Caco-2 (cell line): ENCODE results near the gene LRRC15. TPM values are rescaled to one million over a fixed set of nuclear protein-coding genes. Genes with fewer than 3 reads are reported as not detected.

Experiments
- BruUV-seq: library from RNA; stranded (reverse); fragments of 400-500 nt; replicated peaks from 2 replicates; lab custom pipeline; 2021; lab: Mats Ljungman, UMichigan
- CTCF ChIA-PET: fragments of 300-600 bp; sonication (Branson Sonifier 250); formaldehyde crosslinking; loops from one replicate; lab custom pipeline; 2022; ENCODE audit warnings: antibody characterized with exemption; lab: Charles Lee
- POLR2A ChIA-PET: fragments of 300-600 bp; sonication (Branson Sonifier 250); formaldehyde crosslinking; loops from one replicate; lab custom pipeline; 2022; ENCODE audit warnings: antibody characterized with exemption; lab: Charles Lee
- DNase-seq, 2 experiments: peaks; one replicate each; pipeline versions ENCODE4 v3.0.0 to v3.0.0-alpha.2; 2020 to 2022
- H3K27me3 ChIP-seq: replicated peaks from 2 replicates; pipeline ENCODE4 v1.6.0; 2011; ENCODE audit warnings: low read length; ENCODE audit not compliant: control insufficient read depth, insufficient read depth
- H3K36me3 ChIP-seq: 2 replicates; pipeline ENCODE4 v1.5.1; 2011; ENCODE audit warnings: low read length; ENCODE audit not compliant: control insufficient read depth, insufficient read depth
- H3K4me1 ChIP-seq: fragments of 250-450 bp; sonication (Bioruptor Pico); 2 replicates; pipeline ENCODE4 v1.5.1; 2020; ENCODE audit warnings: mild to moderate bottlenecking
- H3K4me3 ChIP-seq: 2 replicates; pipeline ENCODE4 v1.5.1; 2011; ENCODE audit warnings: low read depth, mild to moderate bottlenecking, control low read depth, low read length
- H3K9me3 ChIP-seq: fragments of 250-450 bp; sonication (Bioruptor Pico); 2 replicates; pipeline ENCODE4 v1.5.1; 2020; ENCODE audit warnings: mild to moderate bottlenecking, moderate library complexity
- H3K27ac Mint-ChIP-seq: one replicate; pipeline ENCODE4 v1.8.0; 2022; ENCODE audit warnings: mixed read lengths; ENCODE audit not compliant: unreplicated experiment
- H3K27me3 Mint-ChIP-seq: one replicate; pipeline ENCODE4 v1.8.0; 2022; ENCODE audit warnings: mixed read lengths; ENCODE audit not compliant: insufficient read depth, unreplicated experiment
- H3K36me3 Mint-ChIP-seq: one replicate; pipeline ENCODE4 v1.8.0; 2022; ENCODE audit warnings: mild to moderate bottlenecking, mixed read lengths; ENCODE audit not compliant: insufficient read depth, unreplicated experiment
- H3K4me1 Mint-ChIP-seq: one replicate; pipeline ENCODE4 v1.8.0; 2022; ENCODE audit warnings: low read depth, mixed read lengths; ENCODE audit not compliant: unreplicated experiment
- H3K4me3 Mint-ChIP-seq: one replicate; pipeline ENCODE4 v1.8.0; 2022; ENCODE audit warnings: mild to moderate bottlenecking, moderate library complexity, mixed read lengths; ENCODE audit not compliant: unreplicated experiment
- H3K9me3 Mint-ChIP-seq: one replicate; pipeline ENCODE4 v1.8.0; 2022; ENCODE audit warnings: mixed read lengths; ENCODE audit not compliant: unreplicated experiment
- intact Hi-C: fragments of 100-400 bp; cut with micrococcal nuclease; formaldehyde crosslinking; loops from one replicate; pipeline ENCODE4 v1.10.0; 2022; ENCODE audit not compliant: unreplicated experiment
- total RNA-seq: library from RNA; stranded (reverse); gene quantifications from 2 replicates; pipeline ENCODE4 v1.2.3, GENCODE V29; 2022
- TF ChIP-seq, protein P1 (sequence below), 2 experiments: fragments of 200-600 bp in 1 of 2; IDR thresholded peaks; 1 replicate in 1 of 2; 2 replicates in 1 of 2; pipeline versions ENCODE4 v1.5.1 to v1.8.0; 2011 to 2022; ENCODE audit warnings: antibody characterized with exemption in 1 of 2, control low read depth in 1 of 2, inconsistent platforms in 1 of 2, low read depth in 1 of 2, low read length in 1 of 2, mild to moderate bottlenecking in 1 of 2, moderate library complexity in 1 of 2; ENCODE audit not compliant: insufficient read depth in 1 of 2, severe bottlenecking in 1 of 2, unreplicated experiment in 1 of 2

Gene LRRC15
- total RNA-seq, 1 experiment from 2014 or later = 0.09 TPM

DNA sequence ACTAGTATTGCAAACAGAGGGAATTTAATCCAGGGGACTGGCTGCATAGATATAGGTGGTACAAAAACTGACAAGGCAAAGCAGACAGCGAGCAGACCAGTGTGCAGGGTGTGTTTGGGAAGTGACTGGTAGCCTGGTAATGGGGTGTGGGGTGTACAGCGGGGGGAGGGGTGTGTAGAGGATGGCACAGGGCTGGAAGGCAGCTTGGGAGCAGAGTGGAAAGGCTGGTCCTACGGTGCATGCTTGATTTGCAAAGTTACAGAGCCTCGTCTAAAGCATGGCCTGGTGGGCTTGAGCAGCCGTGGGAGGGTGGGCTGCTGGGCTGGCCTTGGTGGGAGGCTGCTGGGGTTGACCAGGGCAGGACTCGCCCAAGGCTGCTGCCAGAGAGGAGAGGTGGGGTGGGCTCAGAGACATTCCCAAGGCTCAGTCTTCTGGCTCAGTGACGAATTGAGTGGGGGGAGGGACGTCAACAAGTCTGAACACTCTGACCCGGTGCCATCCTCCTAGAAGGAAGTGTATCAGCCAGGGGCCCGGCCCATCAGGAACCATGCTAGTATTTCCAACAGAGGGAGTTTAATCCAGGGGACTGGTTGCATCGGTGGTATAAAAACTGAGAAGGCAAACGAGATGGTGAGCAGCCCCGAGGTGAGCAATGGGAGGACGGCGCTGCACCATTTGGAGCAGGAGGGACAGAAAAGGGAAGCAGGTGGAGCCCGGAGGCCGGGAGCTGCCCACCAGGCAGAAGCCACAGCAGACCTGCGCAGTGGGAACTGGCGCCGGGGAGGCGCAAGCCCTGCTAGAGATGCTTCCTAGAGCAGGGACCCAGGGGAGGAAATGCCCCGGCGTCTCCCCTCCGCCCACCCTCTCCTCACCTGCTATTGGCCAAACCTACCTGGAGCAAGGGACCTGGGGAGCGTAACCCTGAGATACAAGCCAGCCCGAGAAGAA is 47.6 kb downstream of the LRRC15 start:
- TF ChIP-seq, protein P1, sequence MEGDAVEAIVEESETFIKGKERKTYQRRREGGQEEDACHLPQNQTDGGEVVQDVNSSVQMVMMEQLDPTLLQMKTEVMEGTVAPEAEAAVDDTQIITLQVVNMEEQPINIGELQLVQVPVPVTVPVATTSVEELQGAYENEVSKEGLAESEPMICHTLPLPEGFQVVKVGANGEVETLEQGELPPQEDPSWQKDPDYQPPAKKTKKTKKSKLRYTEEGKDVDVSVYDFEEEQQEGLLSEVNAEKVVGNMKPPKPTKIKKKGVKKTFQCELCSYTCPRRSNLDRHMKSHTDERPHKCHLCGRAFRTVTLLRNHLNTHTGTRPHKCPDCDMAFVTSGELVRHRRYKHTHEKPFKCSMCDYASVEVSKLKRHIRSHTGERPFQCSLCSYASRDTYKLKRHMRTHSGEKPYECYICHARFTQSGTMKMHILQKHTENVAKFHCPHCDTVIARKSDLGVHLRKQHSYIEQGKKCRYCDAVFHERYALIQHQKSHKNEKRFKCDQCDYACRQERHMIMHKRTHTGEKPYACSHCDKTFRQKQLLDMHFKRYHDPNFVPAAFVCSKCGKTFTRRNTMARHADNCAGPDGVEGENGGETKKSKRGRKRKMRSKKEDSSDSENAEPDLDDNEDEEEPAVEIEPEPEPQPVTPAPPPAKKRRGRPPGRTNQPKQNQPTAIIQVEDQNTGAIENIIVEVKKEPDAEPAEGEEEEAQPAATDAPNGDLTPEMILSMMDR (IDR thresholded peaks at IDR 0.05; ENCODE audit: insufficient read depth in 1 of 2, low read depth in 1 of 2, low read length in 1 of 2, severe bottlenecking in 1 of 2, unreplicated experiment in 1 of 2) = no peak
- H3K4me3 ChIP-seq = peak overlapping the region; percentile 4; the same call in 1 of the 2 replicates
- Mint-ChIP-seq H3K27me3 (no peaks in the 10 kb centered on the region), H3K27ac (no peak overlapping the region), H3K4me3 (peak overlapping the region; percentile 75), H3K36me3 (peaks cover 28% of the 10 kb centered on the region), H3K9me3 (peaks cover 14% of the 10 kb centered on the region), H3K4me1 (peaks cover 38% of the 10 kb centered on the region)
- H3K9me3 ChIP-seq = peaks cover 25% of the 10 kb centered on the region
- H3K4me1 ChIP-seq = peaks cover 49% of the 10 kb centered on the region
- POLR2A ChIA-PET = interaction anchor here (0.5 to 0.6 kb wide), 2 partner anchors 154 to 539 kb away, joined by 3 to 4 read pairs; no protein-coding TSS in a partner anchor
- H3K36me3 ChIP-seq = no peaks in the 10 kb centered on the region
- BruUV-seq = TSS peak; percentile 25
- CTCF ChIA-PET = no interaction called here
- intact Hi-C loops = loop anchor here (5.0 kb wide), 1 partner anchor 480 kb away; no protein-coding TSS in a partner anchor
- peak in 1 of 2 experiments; percentile 38 for DNase-seq
- no peaks in the 10 kb centered on the region for H3K27me3 ChIP-seq

DNA sequence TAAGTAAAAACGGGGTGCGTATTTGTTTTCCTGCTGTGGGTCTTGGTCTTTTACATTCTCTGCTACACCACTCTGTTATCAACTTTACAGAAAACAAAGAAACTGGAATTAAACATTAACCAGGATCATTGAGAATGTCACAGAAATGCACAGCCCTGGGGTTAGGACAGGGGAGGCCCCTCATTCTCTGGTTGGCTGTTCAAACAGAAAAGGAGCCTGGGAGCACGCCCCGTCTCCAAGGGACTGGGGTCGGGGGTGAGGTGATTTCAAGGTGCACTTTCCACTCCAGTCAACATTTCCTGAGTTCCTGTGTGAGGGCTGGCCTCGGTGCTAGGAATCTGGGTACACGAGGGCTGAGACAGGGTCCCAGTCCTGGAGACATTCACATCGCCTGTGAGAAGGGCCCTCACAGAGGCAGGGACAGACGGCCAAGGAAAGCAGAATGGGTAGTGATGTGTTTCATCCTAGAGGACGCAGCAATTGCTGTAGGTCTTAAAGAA is 48.7 kb downstream of the LRRC15 start:
- H3K27me3 Mint-ChIP-seq = no peaks in the 10 kb centered on the region
- H3K4me3 Mint-ChIP-seq = peak overlapping the region; percentile 53
- intact Hi-C loops = loop anchor here (5.0 kb wide), 1 partner anchor 478 kb away; no protein-coding TSS in a partner anchor
- Histone ChIP-seq H3K27me3 (no peaks in the 10 kb centered on the region), H3K9me3 (peaks cover 20% of the 10 kb centered on the region), H3K4me1 (peaks cover 44% of the 10 kb centered on the region), H3K36me3 (no peaks in the 10 kb centered on the region), H3K4me3 (no peak overlapping the region)
- DNase-seq = peak; percentile 86 to 91
- no peak overlapping the region for H3K27ac Mint-ChIP-seq
- CTCF ChIA-PET = interaction anchor here (0.5 kb wide), 1 partner anchor 274 kb away, joined by 3 read pairs; no protein-coding TSS in a partner anchor
- H3K4me1 Mint-ChIP-seq = peaks cover 45% of the 10 kb centered on the region
- TF ChIP-seq, protein P1 (IDR thresholded peaks at IDR 0.05; ENCODE audit: insufficient read depth in 1 of 2, low read depth in 1 of 2, low read length in 1 of 2, severe bottlenecking in 1 of 2, unreplicated experiment in 1 of 2) = no peak
- H3K9me3 Mint-ChIP-seq = peaks cover 14% of the 10 kb centered on the region
- BruUV-seq = no TSS peak
- POLR2A ChIA-PET = interaction anchor here (1.2 kb wide), 1 partner anchor 24 kb away, joined by 7 read pairs; no protein-coding TSS in a partner anchor
- peaks cover 28% of the 10 kb centered on the region for H3K36me3 Mint-ChIP-seq

DNA sequence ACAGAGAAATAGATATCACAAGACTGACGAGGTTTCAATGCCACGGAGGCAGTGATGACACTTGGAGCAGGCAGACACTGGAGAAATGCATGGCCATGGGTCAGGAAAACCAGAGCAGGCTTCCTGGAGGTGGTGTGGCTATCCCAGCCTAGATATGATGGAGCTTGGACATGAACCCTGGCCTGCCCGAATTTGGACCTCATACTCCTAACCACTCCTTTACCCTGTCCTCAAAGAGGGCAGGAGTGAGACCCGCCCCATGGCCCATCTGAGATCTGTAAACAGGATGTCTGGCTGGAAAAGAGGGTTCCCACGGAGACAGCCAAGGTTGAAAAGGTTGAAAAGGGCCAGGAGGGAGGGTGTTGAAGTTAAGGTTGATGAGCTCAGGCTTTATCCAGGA is 49.4 kb downstream of the LRRC15 start:
- TF ChIP-seq, protein P1 (IDR thresholded peaks at IDR 0.05; ENCODE audit: insufficient read depth in 1 of 2, low read depth in 1 of 2, low read length in 1 of 2, severe bottlenecking in 1 of 2, unreplicated experiment in 1 of 2) = no peak
- TSS peak; percentile 36 for BruUV-seq
- Mint-ChIP-seq H3K4me1 (peaks cover 48% of the 10 kb centered on the region), H3K27ac (no peak overlapping the region), H3K27me3 (no peaks in the 10 kb centered on the region), H3K4me3 (peak overlapping the region; percentile 53), H3K9me3 (peaks cover 14% of the 10 kb centered on the region), H3K36me3 (peaks cover 28% of the 10 kb centered on the region)
- ChIA-PET CTCF (interaction anchor here (0.5 kb wide), 1 partner anchor 273 kb away, joined by 3 read pairs; no protein-coding TSS in a partner anchor), POLR2A (interaction anchor here (1.2 kb wide), 1 partner anchor 23 kb away, joined by 7 read pairs; no protein-coding TSS in a partner anchor)
- H3K4me1 ChIP-seq = peaks cover 47% of the 10 kb centered on the region
- H3K9me3 ChIP-seq = peaks cover 20% of the 10 kb centered on the region
- H3K36me3 ChIP-seq = no peaks in the 10 kb centered on the region
- no peaks in the 10 kb centered on the region for H3K27me3 ChIP-seq
- intact Hi-C loops = loop anchor here (5.0 kb wide), 1 partner anchor 478 kb away; no protein-coding TSS in a partner anchor
- DNase-seq = no peak
- no peak overlapping the region for H3K4me3 ChIP-seq
